Epithelial cell of esophagus (primary cell): ENCODE results near the gene TSACC.
"Not testable (repeated sequence)": the region's sequence is repeated elsewhere in the genome, so short reads cannot be mapped to it uniquely, and the experiment has no call there.

Experiments
- DNase-seq: peaks from one replicate; pipeline ENCODE4 v3.0.0; 2010; ENCODE audit warnings: low read depth
- H3K4me3 ChIP-seq: 2 replicates; pipeline ENCODE4 v1.5.1; 2011; ENCODE audit warnings: mild to moderate bottlenecking, low read length, control low read depth
- TF ChIP-seq, protein P1 (sequence below): IDR thresholded peaks from 2 replicates; pipeline ENCODE4 v1.5.1; 2011; ENCODE audit warnings: low read depth, mild to moderate bottlenecking, low read length, control low read depth, inconsistent platforms; ENCODE audit not compliant: insufficient read depth; ENCODE audit errors: missing control alignments

Gene TSACC

DNA sequence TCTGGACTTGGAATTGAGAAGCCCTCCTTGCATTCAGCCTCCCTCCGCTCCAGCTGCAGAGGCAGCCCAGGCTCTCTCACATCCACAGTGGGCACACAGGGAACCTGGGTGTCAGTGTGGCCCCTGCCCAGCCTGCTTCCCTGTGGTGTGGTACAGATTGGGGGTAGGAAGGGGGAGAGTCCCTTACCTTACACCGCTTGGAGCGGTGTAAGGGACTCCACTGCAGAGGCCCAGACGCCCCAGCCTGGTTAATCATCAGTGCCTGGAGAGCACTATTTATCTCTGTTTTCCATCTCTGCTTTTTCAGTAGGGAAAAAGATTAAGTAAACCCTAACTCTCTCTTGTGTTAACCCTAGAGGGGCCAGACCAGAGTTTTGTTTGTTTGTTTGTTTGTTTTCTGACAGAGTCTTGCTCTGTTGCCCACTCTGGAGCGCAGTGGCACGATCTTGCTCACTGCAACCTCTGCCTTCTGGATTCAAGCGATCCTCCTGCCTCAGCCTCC is 29.9 kb downstream of the TSACC start:
- TF ChIP-seq, protein P1, sequence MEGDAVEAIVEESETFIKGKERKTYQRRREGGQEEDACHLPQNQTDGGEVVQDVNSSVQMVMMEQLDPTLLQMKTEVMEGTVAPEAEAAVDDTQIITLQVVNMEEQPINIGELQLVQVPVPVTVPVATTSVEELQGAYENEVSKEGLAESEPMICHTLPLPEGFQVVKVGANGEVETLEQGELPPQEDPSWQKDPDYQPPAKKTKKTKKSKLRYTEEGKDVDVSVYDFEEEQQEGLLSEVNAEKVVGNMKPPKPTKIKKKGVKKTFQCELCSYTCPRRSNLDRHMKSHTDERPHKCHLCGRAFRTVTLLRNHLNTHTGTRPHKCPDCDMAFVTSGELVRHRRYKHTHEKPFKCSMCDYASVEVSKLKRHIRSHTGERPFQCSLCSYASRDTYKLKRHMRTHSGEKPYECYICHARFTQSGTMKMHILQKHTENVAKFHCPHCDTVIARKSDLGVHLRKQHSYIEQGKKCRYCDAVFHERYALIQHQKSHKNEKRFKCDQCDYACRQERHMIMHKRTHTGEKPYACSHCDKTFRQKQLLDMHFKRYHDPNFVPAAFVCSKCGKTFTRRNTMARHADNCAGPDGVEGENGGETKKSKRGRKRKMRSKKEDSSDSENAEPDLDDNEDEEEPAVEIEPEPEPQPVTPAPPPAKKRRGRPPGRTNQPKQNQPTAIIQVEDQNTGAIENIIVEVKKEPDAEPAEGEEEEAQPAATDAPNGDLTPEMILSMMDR: no peak
- H3K4me3 ChIP-seq: no peak overlapping the region
- DNase-seq: no peak

DNA sequence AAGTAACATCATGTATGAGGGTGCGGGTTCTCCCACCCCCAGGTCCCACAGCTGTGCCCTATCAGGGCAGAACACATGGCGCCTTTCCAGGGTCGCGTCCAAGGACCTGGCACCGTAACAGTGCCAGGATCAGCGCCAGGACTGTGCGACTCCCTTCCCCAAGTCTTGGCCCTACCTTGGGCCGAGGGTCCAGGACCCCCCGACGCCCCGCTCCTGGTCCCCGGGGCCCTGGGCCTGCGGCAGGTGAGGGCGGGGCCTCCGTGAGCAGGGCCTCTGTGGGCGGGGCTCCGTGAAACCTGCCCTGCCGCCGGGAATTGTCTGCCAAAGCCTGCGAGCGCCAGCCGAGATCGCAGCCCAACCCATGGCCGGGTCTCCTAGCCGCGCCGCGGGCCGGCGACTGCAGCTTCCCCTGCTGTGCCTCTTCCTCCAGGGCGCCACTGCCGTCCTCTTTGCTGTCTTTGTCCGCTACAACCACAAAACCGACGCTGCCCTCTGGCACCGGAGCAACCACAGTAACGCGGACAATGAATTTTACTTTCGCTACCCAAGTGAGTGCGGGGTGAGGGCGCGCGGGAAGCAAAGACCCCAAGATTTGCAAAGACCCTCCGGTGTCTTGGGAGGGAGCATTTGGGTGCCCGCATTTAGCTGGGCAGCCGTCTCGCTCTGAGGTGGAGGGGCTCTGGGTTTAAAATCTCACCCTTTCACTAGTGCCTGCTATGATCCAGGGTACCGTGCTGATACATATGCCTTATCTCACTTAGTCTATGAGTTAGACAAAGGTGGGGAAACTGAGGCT is 30.8 kb downstream of the TSACC start, which contains the start of gene RHBG:
TSS of gene RHBG (plus strand) at position 323 of the 796 bp plus-strand sequence. CDS start at position 362, 39 bp downstream.
- TF ChIP-seq, protein P1: no peak
- H3K4me3 ChIP-seq: peak within 1 kb of the TSS; percentile 51
- peak; percentile 54 for DNase-seq

DNA sequence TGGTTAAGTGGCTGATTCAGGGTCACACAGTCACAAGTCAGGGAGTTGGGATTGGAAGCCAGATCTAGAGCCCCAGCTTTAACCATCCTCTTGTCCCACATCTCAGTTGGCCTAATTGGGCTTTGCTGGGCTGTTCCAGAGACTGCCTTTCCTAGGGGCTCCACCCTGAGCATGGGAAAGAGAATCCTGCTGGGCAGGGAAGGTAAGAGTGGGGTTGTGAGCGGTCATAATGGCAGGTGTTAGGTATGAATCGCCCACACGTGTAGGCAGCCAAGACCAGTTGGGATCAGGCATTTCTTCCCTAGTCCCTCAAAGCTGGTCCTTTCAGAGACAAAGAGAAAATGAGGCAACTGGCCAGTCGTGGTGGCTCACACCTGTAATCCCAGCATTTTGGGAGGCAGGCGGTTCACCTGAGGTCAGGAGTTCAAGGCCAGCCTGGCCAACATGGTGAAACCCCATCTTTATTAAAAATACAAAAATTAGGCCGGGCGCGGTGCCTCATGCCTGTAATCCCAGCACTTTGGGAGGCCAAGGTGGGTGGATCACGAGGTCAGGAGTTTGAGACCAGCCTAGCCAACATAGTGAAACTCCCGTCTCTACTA is 31.5 kb downstream of the TSACC start:
- H3K4me3 ChIP-seq: peak overlapping the region; percentile 51

DNA sequence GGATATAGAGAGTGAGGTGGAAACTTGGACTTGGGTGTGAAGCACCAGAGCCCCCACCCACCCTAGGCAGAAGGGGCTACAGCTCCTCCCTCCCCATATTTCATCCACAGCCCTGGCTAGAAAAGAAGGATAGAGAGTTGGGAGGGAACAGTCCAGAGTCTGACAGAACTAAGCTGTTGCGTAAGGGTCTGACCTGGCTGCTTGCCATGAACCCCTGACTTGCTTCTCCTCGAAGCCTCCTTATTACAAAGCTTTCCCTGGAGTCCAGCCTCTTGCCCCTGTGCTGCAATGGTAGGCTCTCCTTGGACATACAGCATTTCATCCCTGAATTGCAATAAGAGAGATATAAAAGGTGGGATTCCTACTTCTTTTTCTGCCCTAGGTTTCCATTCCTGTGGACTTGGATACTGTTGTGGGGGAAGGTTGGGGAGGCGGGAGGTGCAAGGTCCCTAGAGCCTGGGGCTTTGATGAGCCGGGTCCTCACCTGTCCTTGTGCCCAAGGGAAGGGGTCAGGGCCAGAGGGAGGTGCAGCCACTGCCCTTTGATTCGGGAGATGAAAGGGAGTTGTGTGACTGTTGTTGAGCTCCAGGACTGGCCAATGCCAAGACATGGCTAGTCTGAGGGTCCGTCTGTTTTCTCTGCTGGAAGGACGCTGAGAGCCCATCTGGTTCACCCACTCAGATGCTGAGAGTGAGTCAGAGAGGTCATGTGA is 33.4 kb downstream of the TSACC start:
- H3K4me3 ChIP-seq: no peak overlapping the region
- peak; percentile 40 for DNase-seq
- TF ChIP-seq, protein P1: no peak

More for the DNA sequence above, 31.5 kb downstream of the TSACC start:
- DNase-seq: not testable (repeated sequence)

DNA sequence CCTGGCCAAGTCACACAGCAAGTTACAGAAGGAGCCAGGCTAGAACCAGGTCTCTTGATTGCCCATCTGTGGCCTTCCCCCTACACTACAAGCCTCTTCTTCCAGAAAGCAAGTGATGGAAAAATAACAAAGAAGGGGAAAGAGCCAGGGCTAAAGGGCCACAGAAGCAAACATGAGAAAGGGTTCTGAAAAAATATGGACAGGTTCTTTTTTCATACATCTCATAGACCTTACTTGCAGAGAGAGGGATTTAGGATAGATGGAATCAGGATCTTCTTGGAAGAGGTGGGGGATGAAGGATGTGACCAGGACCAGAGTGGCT is 33.9 kb downstream of the TSACC start:
- DNase-seq: no peak
- TF ChIP-seq, protein P1: no peak
- no peak overlapping the region for H3K4me3 ChIP-seq

DNA sequence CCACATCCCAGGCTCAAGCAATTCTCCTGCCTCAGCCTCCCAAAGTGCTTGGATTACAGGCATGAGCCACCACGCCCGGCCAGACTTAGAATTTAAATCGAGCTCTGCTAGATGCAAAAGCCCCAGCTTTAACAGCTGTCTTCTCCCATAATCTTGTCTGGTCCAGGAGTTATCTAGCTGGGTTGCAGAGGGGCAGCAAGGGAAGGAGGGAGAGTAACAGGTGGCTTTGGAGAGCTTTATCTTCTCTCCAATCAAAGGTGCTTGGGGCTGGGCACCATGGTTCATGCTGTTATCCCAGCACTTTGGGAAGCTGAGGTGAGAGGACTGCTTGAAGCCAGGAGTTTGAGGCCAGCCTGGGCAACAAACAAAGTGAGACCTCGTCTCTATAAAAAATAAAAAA is 34.5 kb downstream of the TSACC start:
- TF ChIP-seq, protein P1: no peak
- DNase-seq: no peak
- no peak overlapping the region for H3K4me3 ChIP-seq

DNA sequence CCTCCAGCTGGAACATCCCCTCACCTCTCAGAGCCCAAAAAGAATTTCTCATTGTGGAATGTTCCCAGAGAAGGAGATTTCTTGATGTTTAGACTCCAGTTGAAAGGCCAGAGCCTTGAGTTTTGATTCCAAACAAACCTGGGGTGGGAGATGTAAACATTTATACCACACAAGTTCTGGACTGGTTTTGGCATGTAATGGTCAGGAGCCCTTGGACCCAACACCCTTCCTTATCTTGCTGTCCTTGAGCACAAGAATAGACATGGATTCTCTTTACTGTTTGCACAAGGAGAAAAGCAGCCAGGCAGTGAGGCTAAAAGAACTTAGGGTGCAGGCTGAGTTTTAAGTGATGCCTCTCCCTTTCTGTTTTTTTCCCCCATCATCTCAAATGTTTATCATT is 35.2 kb downstream of the TSACC start:
- no peak overlapping the region for H3K4me3 ChIP-seq
- no peak for DNase-seq
- TF ChIP-seq, protein P1: no peak
